Measurements from ENCODE around the gene MRM2. TPM values are rescaled to one million over a fixed set of nuclear protein-coding genes. Genes with fewer than 3 reads are reported as not detected.

Gene MRM2
- total and polyA plus RNA-seq, 10 of the 15 experiments (the other 5 are each of a cell fraction or from before 2014, with no cell fraction given) = 43.2 to 128 (median 71.4) TPM

DNA sequence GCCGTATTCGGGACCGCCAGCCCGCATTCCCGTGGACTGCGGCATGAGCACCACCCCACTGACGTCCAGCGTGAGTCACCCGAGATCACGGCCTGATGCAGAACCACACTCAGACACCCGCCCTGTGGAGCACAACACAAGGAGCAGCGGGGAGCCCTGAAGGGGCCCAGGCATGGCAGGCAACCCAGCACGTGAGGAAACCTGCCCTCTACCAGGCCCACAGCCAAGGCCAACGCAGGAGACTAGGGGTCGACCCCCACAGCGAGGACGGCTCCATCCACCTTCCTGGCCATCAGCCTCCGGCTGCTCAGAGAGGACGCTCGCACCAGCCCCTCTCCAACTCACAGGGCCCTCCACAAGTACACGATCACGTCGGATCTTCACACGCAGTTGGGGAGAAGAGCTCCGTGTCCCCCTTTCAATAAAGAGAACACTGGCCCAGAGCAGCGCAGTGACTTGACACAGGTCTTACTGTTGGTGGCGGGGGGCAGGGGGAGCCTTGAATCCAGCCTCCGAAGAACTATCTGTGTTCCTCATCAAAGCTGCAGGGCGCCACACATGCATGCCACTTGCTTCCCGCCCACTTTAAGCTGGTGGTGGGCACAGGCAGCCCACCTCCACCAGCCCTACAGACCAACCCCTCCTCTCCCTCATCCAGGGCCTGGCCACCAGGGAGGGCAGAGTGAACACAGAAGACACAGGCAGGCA, 31.3 kb downstream of the MRM2 start:
- DNase-seq (ENCODE audit: low read depth, low spot score) (no peak), FAIRE-seq (no peak), ATAC-seq (no peak)
- Histone ChIP-seq H3K27me3 (replicated peaks in 1 of 2; ENCODE audit: control insufficient read depth in 2 of 2, insufficient read depth in 2 of 2, low read length in 1 of 2) (no peaks in the 10 kb centered on the region), H3K27ac (ENCODE audit: control insufficient read depth, insufficient read depth) (no peak overlapping the region), H4K20me1 (ENCODE audit: control insufficient read depth, insufficient read depth) (no peaks in the 10 kb centered on the region), H2AFZ (ENCODE audit: control insufficient read depth, low read depth, low read length) (no peak overlapping the region), H3K4me3 (no peak overlapping the region), H3K4me2 (ENCODE audit: control insufficient read depth, insufficient read depth) (no peak overlapping the region), H3K9me3 (replicated peaks; ENCODE audit: control insufficient read depth, insufficient read depth, low read length) (no peaks in the 10 kb centered on the region), H3K4me1 (ENCODE audit: control insufficient read depth, insufficient read depth, low read length) (peaks cover 11% of the 10 kb centered on the region), H3K9ac (ENCODE audit: control insufficient read depth, insufficient read depth, low read length) (no peak overlapping the region), H3K36me3 (ENCODE audit: control insufficient read depth in 2 of 2, insufficient read depth in 2 of 2, low read length in 1 of 2) (peaks cover 20 to 39% of the 10 kb centered on the region in 2 experiments), H3K79me2 (ENCODE audit: control insufficient read depth, insufficient read depth, low read length) (peaks cover 3% of the 10 kb centered on the region)
- ChIA-PET CTCF (interaction anchor here (1.5 to 5.3 kb wide), 5 partner anchors 15 to 706 kb away, joined by 3 to 45 read pairs (median 22); no protein-coding TSS in a partner anchor), POLR2A (no interaction called here), SMC1A (ENCODE audit: uncharacterized antibody, unreplicated experiment) (interaction anchor here (0.9 to 2.3 kb wide), 7 partner anchors 16 to 145 kb away, joined by 3 to 10 read pairs (median 4); no protein-coding TSS in a partner anchor), RAD21 (ENCODE audit: unreplicated experiment) (interaction anchor here (1.5 kb wide), 1 partner anchor 28 kb away, joined by 8 read pairs; no protein-coding TSS in a partner anchor)
- no TSS peak for BruUV-seq (replicated peaks)
- in situ Hi-C loops (cut with MboI) = loop anchor here (5.0 to 10.0 kb wide), 2 partner anchors 546 to 638 kb away; partner anchors contain the start of gene PSMG3
- intact Hi-C loops (cut with micrococcal nuclease; ENCODE audit: unreplicated experiment) = no loop called here
- 93% methylated on average over 30 of the region's 30 CpGs for WGBS (ENCODE audit: insufficient coverage, insufficient replicate concordance, low lambda C conversion rate, missing lambda C conversion rate)
- TF ChIP-seq PAX5 (IDR thresholded peaks at IDR 0.05; ENCODE audit: borderline replicate concordance, low read depth, low read length) (no peak), POLR2AphosphoS2 (IDR thresholded peaks at IDR 0.05; ENCODE audit: low read depth, low read length) (no peak), FOXK2 (IDR thresholded peaks at IDR 0.05) (no peak)

- Histone ChIP-seq H3K9me3 (replicated peaks; ENCODE audit: control insufficient read depth, insufficient read depth, low read length) (no peaks in the 10 kb centered on the region), H3K27me3 (replicated peaks in 1 of 2; ENCODE audit: control insufficient read depth in 2 of 2, insufficient read depth in 2 of 2, low read length in 1 of 2) (no peaks in the 10 kb centered on the region), H3K4me1 (ENCODE audit: control insufficient read depth, insufficient read depth, low read length) (peaks cover 11% of the 10 kb centered on the region), H4K20me1 (ENCODE audit: control insufficient read depth, insufficient read depth) (no peaks in the 10 kb centered on the region), H3K4me3 (no peak overlapping the region), H3K79me2 (ENCODE audit: control insufficient read depth, insufficient read depth, low read length) (peaks cover 3% of the 10 kb centered on the region), H3K9ac (ENCODE audit: control insufficient read depth, insufficient read depth, low read length) (no peak overlapping the region), H3K27ac (ENCODE audit: control insufficient read depth, insufficient read depth) (peak overlapping the region; percentile 45; the same call in 1 of the 2 replicates), H2AFZ (ENCODE audit: control insufficient read depth, low read depth, low read length) (no peak overlapping the region), H3K4me2 (ENCODE audit: control insufficient read depth, insufficient read depth) (no peak overlapping the region; the same call in 1 of the 2 replicates), H3K36me3 (ENCODE audit: control insufficient read depth in 2 of 2, insufficient read depth in 2 of 2, low read length in 1 of 2) (peaks cover 16 to 38% of the 10 kb centered on the region in 2 experiments)
- ChIA-PET RAD21 (ENCODE audit: unreplicated experiment) (interaction anchor here (0.6 to 2.5 kb wide), 13 partner anchors 15 to 629 kb away, joined by 3 to 23 read pairs (median 4); partner anchors contain the start of gene EIF3B), CTCF (interaction anchor here (0.8 to 5.3 kb wide), 17 partner anchors 9 to 705 kb away, joined by 3 to 45 read pairs (median 4); no protein-coding TSS in a partner anchor), POLR2A (interaction anchor here (0.9 to 1.0 kb wide), 2 partner anchors 28 to 110 kb away, joined by 3 to 5 read pairs; no protein-coding TSS in a partner anchor), SMC1A (ENCODE audit: uncharacterized antibody, unreplicated experiment) (interaction anchor here (0.8 to 2.3 kb wide), 8 partner anchors 15 to 172 kb away, joined by 3 to 10 read pairs (median 4); no protein-coding TSS in a partner anchor)
- TF ChIP-seq, protein P1, sequence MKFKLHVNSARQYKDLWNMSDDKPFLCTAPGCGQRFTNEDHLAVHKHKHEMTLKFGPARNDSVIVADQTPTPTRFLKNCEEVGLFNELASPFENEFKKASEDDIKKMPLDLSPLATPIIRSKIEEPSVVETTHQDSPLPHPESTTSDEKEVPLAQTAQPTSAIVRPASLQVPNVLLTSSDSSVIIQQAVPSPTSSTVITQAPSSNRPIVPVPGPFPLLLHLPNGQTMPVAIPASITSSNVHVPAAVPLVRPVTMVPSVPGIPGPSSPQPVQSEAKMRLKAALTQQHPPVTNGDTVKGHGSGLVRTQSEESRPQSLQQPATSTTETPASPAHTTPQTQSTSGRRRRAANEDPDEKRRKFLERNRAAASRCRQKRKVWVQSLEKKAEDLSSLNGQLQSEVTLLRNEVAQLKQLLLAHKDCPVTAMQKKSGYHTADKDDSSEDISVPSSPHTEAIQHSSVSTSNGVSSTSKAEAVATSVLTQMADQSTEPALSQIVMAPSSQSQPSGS (IDR thresholded peaks at IDR 0.05; ENCODE audit: low read length) = no peak
- TF ChIP-seq BHLHE40 (IDR thresholded peaks at IDR 0.05; ENCODE audit: borderline replicate concordance in 1 of 2, low read depth in 2 of 2, low read length in 1 of 2) = no peak
- 0 out of 2 replicates have a peak, but pooled peaks have one; percentile 9 for TF ChIP-seq NBN (IDR thresholded peaks at IDR 0.05)
- in situ Hi-C loops (cut with MboI) = loop anchor here (5.0 to 10.0 kb wide), 2 partner anchors 545 to 638 kb away; partner anchors contain the start of gene PSMG3
- ATAC-seq = peak; percentile 58
- DNase-seq (ENCODE audit: low read depth, low spot score) = no peak
- no TSS peak for BruUV-seq (replicated peaks)
- intact Hi-C loops (cut with micrococcal nuclease; ENCODE audit: unreplicated experiment) = loop anchor here (1.0 to 10.0 kb wide), 4 partner anchors 138 to 631 kb away; no protein-coding TSS in a partner anchor
- WGBS (ENCODE audit: insufficient coverage, insufficient replicate concordance, low lambda C conversion rate, missing lambda C conversion rate) = 51% methylated on average over 8 of the region's 8 CpGs
- FAIRE-seq = no peak
Observed at GRCh38 chr7:2209961-2210323, 32.1 kb downstream of the MRM2 start.
